Measurements from ENCODE around the gene APOBEC3G.

Gene APOBEC3G

DNA sequence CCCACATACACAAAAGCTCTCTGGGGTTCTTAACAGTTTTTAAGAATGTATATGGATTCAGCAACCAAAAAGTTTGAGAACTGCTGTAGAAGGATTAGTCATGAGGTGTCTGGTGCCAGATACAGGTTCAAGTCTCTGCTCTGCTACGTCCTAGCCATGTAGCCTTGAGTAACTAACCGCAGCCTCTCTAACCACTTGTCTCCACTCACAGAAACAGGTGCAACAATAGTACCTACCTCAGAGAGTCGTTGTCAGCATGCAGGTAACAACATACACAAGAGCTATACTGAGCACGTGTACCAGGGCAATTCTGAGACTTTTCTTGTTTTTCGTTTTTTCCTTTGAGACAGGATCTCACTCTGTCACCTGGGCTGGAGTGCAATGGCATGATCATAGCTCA lies 48.5 kb downstream of the APOBEC3G start:
- DNase-seq, result no peak

GRCh38 chr22:39128508-39128907 lies 51.4 kb downstream of the APOBEC3G start:
- DNase-seq, result no peak

GRCh38 chr22:39129081-39129480 lies 52.0 kb downstream of the APOBEC3G start:
- DNase-seq, result no peak

DNA sequence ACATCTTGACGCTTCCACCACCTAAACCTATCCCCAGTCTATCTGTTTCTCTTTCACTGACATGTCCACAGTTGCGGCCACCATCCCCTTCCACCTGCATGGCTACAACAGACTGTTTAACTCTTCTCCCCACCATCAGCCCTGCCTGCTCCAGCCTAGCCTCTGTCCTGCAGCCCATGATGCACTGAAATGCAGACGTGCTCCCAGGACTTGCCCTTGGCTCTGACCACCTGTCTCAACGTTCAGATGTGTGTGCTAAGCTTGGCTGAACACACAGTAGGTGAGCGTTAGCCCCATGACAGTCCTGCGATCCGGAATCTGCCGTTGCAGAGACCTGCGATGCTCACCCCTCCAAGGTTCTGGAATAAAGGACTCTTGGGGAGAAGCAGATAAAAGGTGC lies 52.7 kb downstream of the APOBEC3G start:
- no peak for DNase-seq

GRCh38 chr22:39130152-39130704 lies 53.2 kb downstream of the APOBEC3G start:
- no peak for DNase-seq

GRCh38 chr22:39130892-39131855 lies 54.1 kb downstream of the APOBEC3G start:
- DNase-seq, result no peak

GRCh38 chr22:39132281-39132680 lies 55.2 kb downstream of the APOBEC3G start:
- no peak for DNase-seq

- DNase-seq, result no peak
These were observed 55.9 kb downstream of the APOBEC3G start for GRCh38 chr22:39132871-39133524.

DNA sequence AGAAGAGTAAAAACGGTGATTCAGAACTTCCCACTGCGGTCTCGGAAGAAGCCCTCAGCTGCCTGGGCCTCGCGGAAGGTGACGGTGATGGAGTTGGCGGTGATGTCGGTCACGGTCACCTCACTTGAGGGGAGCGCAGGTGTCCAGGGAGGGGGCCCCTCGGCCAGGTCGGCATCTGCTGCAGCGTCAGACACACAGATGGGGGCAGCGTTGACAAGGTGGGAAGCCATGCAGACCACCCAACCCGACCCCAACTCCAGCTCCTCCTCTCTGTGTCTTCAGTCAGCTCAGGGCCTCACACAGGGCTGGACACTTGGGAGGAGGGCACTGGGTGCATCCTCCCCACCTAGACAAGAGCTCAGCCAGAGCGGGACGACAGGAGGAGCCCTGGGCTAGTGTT lies 56.8 kb downstream of the APOBEC3G start:
- no peak for DNase-seq

DNA sequence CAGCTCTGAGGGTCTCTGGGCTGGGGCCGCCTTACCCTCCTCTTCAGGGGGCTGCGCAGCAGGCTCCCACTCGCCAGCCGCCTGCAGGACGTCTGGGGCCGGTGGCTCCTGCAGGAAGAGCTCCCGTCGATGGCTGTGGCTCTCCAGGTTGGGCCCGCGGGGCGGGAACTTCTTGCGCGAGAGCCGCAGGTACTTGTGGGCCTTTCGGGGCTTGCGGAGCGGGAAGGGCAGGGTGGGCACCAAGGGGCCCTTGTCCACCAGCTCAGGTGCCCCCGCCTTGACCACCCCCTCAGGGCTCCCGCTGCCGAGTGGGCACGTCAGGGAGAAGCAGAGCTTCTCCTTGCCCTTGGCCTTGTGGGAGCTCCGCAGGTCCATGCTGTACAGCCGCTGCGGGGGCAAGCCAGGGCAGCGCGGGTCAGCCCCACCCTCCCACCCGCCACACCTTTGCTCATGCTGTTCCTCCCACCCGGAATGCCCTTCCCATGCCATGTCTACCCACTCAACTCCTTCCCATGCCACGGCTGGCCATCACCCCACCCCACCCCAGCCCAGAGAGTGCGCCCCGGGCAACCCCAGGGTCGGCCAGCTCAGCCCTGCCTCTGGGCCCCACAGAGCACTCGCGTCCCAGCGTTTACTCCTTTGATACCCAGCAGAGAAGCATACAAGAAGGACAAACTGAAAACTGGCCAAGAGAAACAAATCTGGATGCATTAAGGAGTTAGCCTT lies 57.5 kb downstream of the APOBEC3G start:
- DNase-seq, result no peak

DNA sequence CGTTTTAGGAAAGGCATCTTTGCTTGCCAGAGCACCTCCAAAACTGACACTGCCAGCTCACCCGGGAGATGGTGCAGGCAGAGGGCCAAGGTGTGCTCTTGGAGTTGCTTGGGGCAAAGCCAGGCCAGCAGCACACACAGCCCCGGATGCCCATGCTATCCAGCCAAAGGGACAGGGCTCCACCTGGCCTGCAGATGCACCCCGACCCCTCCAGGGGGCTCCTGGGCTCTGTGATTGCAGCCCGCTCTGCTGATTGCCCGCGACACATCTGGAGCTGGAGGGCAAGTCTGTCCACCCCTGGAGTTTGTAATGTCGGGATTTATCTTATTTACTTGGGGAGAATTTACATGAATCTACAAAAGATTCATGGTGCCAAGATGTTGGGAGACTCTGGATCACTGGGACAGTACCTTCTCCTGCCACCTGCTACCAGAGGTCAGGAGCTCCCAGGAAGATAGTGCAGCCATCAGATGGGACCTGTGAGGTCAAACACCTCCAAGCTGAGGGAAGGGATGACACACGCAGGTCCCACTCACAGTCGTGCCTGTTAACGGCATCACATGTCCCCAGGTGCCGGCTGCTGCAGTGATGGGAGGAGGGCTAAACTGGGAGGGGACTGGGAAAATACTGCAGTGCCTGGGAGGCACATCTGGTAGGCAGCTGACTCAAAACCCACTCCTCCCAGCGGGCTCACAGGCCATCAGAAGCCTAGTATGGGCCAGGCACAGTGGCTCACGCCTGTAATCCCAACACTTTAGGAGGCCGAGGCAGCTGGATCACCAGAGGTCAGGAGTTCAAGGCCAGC lies 58.2 kb downstream of the APOBEC3G start:
- DNase-seq, result no peak

DNA sequence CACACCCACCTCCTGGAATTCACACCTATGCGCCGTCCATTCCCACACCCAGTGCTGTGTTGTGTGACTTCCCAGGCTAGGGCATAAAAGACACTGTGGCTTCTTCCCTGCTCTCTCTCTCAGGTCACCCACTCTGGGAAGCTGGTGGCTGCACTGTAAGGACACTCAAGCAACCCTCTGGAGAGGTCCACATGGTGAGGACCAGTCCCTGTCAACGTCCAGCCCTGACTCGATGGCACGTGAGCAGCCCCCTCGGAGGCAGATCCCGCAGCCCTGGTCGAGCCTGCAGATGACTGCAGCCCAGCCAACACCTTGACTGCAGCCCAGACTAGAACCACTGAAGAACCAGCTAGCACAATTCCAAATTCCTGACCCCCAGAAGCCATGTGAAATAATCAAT lies 59.2 kb downstream of the APOBEC3G start:
- DNase-seq, result no peak
